Non-pigmented ciliary epithelial cell (primary cell): ENCODE data around the gene EEFSEC.

Source experiments
- DNase-seq: peaks from one replicate; pipeline ENCODE4 v3.0.0-alpha.2; 2010; ENCODE audit warnings: low read depth

EEFSEC gene

DNA sequence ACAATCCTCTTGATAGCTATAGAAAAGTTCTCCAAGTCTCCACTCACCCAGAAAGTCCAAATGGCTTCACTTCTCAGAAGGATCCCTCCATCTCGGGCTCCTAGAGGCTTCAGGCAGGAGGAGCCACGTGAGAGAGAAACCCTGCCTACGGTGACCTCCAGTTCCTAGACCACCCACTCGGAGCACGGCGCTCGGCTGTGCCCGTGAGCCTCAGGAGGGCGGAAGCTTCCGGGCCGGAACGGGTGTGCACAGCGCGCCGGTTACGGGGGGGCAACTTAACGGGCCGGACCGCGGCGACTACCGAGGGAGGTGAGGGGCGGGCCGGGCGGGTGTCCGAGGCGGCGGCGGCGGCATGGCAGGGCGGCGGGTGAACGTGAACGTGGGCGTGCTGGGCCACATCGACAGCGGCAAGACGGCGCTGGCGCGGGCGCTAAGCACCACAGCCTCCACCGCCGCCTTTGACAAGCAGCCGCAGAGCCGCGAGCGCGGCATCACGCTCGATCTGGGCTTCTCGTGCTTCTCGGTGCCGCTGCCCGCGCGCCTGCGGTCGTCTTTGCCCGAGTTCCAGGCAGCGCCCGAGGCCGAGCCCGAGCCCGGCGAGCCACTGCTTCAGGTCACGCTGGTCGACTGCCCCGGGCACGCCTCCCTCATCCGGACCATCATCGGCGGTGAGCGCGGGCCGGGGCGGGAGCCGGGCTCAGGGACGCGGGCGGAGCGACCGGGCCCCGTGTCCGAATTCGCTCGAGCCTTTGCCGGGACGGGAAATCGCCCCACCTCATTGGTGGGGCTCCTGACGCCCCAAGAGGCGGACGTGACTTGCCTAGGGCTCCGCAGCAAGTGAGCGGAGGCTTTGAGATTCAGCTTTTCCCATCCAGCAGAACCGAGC lies at the start of gene EEFSEC:
Gene EEFSEC, plus strand, starts transcription at position 326 of the 886 bp plus-strand sequence. Its CDS starts 27 bp downstream, at position 353.
- DNase-seq, result peak; percentile 34

DNA sequence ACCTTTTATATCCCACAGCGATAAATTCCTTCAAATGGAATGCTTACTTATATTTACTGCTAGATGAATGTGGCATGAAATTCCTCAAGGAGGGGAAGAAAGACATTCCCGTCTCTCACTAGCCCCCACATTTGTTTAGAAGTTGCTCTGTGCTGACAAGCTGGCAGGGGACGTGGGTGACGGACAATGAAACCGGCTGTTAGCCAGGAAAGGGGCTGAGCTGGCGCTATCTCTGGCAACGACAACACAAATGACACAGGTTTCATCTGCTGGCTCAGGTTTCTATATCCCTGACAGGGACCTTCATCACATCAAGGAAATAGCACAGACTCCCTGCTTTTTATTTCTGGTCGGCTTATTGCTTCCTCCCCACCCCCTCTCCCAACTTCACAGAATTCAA lies 45.4 kb upstream of the EEFSEC start:
- no peak for DNase-seq

DNA sequence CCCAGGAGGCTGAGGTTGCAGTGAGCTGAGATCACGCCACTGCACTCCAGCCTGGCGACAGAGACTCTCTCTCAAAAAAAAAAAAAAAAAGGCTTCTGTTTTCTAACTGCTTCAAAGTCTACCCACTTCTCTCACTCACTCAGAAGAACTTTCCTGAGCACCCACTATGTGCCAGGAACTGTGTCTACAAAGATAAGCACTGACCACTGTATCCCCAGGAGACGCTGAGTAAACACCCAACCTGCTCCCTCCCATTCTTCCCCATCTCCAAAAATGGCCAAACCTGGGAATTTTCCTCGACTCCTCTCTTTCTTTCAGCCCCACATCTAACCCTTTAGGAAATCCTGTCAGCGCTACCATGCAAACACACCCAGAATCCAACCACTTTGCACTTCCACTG lies 42.1 kb upstream of the EEFSEC start:
- DNase-seq, result no peak

DNA sequence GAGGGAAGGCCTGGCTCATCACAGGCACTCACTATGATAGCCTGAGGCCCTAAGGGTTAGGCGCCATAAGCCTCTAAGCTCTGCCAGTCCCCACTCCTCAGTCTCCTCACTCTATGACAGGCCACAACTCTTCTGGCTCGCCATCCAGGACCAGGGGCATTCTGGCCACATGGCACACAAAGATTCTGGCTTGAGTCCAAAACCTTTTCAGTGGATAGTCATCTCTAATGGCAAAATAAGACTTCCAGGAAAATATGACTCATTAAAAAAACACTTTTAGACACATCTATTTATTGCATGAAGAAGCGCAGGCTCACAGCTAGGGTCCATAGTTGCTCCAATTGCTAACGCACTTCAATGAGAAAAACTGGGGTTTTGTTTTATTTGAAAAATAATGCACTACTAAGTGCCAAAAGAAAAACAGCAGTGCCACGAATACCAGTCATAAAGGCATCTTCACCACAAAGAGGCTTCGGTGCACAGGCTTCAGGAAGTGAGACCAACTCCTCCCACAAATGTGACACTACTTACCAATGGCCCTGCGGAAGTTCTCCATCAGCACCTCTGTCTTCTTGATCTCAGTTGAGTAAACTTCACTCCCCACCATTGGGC lies 40.8 kb upstream of the EEFSEC start:
- DNase-seq, result peak; percentile 58

DNA sequence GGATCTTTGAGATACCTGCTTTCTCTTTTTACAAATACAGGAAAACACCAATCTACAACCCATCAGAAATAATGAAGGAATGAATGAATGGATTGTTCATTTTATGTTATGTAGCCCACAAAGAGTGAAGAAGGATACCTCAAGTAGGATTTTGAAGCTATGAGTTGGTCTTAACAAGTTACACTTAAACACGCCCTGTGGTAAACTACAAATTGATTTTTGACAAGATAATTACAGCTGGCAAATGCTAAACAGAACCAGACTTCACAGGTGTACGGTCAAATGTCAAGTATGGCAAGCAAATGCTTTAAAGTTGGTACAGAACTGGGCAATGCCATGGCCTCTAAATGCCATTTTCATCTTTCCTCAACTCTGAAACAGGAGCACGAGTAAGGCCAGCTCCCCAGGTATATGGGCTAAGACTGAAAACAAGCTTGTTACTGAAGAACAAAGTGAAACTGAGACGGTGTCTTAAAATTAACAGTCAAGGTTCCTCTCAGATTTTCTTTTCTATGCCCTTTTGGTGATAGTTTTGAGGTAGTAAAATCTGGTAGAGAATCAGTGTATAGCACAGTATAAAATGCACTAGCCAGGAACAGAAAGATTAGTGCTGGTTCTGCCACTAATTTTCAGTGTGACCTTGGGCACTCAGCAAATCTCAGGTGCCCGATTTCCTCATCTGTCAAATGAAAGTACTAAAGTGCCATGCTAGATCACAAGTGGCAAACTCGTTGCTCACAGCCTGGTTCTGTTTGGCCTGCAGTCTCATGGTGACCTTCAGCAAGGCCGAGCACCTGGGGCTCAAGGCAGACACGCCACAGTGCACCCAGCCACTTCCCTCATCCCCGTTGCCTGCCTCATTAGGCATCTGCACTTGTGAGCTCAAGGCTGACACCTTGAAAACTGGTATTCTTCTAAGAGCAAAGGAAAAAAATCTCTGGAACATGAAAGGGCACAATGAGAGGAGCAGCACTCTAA lies 39.2 kb upstream of the EEFSEC start:
- DNase-seq, result no peak

GRCh38 chr3:128122013-128122412 lies 31.3 kb upstream of the EEFSEC start:
- no peak for DNase-seq

- DNase-seq, result no peak
Measured at GRCh38 chr3:128123156-128123537, 30.1 kb upstream of the EEFSEC start.

- DNase-seq, result peak; percentile 91
Measured at GRCh38 chr3:128123538-128124368, 29.5 kb upstream of the EEFSEC start, which contains the start of gene RUVBL1. TSS of gene RUVBL1 (minus strand) at chr3:128123812. CDS start at chr3:128123724, 88 bp downstream.

DNA sequence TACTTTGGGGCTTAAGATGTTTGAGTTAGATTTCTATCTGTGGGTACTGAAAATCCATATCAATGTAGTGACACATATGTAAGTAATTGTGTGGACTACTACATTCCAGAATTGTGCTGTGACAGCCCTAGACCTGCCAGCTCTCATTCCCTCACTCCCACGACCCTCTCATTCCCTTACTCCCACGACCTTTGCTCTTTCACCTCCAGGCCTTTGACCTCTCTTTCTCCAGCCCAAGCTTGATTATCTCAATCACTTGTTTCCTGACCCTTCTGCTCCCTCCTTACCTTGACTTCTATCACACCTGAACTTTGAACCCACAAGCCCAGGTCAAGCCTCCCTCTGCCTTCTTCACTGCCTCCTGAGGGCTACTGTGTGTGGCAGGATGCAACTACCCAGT lies 26.0 kb upstream of the EEFSEC start:
- no peak for DNase-seq

DNA sequence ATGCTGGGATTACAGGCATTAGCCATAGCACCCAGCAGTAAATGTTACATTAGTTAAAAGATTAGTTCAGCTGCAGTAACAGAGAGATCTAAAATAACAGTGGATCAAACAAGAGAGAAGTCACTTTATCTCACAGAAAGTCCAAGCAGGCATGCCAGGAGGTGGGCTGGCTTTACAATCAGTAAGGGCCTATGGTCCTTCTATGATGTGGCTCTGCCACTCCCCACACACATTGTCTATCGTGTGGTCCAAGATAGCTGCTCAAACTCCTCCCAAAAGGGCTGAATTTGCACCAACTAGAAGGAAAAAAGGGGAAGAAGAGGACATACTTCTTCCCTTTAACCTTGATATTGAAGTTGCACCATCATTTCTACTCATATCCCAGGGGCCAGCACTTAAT lies 25.0 kb upstream of the EEFSEC start:
- no peak for DNase-seq

DNA sequence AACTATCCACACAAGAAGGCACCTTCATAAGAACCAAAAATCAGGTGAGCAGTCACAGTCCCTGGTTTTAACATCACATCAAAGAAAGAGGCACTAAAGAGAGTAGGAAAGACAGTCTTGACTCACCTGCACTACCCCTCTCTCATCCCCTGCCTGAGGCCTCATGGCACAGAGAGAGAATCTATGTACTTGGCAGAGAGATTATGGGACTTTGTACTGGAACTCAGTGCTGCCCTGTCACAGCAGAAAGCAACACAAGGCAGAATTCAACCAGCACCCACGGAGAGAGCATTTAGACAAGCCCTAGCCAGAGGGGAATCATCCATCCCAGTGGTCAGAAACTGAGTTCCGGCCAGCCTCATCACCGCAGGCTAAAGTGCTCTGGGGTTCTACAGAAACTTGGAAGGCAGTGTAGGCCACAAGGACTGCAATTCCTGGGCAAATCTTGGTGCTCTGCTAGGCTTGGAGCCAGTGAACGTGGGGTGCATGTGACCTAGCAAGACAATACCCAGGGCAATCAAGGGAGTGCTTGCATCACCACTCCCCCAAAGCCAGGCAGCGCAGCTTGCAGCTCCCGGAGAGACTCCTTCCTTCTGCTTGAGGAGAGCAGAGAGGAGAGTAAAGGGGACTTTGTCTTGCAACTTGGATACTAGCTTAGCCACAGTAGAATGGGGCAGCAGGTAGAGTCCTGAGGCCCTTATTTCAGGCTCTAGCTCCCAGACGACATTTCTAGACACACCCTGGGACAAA lies 21.2 kb upstream of the EEFSEC start:
- no peak for DNase-seq

- peak; percentile 18 for DNase-seq
Measured at GRCh38 chr3:128133273-128133883, 19.9 kb upstream of the EEFSEC start.

GRCh38 chr3:128143496-128143895 lies 9.8 kb upstream of the EEFSEC start:
- no peak for DNase-seq

DNA sequence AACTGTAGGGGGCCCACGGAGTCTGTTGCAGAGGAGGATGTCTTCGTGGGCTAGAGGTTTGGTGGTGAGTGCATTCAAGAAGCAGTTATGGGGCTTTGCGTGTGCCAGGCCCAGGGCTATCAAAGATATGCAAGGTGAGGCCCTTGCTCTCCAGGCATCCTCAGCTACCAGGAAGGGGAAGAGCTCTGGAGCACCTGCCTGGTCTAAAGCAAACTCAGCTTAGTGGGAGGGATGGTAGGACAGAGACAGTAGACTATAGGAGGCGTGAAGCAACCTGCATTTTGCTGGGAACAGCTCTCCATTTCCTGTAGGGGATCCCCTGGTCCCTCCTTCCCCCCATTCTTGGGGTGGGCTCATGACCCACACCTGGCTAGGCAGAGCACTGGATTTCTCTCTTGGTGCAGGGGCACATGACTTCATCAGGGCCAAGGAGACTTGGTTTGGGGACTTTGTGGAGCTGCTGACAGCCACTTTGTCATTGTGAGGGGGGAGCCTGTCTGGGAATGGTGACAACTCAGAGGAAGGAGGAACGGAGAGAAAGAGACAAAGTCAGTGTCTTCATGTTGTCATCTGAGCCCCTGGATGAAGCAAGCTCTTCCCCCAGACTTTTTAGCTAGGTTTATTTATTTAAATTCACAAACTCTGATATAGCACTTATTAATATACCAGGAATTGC lies 8.6 kb upstream of the EEFSEC start:
- DNase-seq, result no peak

GRCh38 chr3:128145279-128145678 lies 8.0 kb upstream of the EEFSEC start:
- DNase-seq, result no peak

DNA sequence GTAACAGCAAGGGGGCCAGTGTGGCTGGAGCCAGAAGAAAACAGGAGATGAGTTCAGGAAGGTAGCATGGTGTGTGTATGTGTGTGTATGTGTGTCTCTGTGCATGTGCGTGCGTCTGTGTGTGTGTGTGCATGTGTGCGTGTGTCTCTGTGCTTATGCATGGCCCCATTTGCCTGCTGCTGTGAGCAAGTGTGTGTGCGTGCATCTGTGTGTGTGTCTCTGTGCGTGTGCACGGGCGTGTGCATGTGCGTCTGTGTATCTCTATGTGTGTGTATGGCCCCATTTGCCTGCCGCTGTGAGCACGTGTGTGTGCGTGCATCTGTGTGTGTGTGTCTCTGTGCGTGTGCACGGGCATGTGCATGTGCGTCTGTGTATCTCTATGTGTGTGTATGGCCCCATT lies 7.1 kb upstream of the EEFSEC start:
- no peak for DNase-seq

GRCh38 chr3:128149650-128150049 lies 3.6 kb upstream of the EEFSEC start:
- no peak for DNase-seq

DNA sequence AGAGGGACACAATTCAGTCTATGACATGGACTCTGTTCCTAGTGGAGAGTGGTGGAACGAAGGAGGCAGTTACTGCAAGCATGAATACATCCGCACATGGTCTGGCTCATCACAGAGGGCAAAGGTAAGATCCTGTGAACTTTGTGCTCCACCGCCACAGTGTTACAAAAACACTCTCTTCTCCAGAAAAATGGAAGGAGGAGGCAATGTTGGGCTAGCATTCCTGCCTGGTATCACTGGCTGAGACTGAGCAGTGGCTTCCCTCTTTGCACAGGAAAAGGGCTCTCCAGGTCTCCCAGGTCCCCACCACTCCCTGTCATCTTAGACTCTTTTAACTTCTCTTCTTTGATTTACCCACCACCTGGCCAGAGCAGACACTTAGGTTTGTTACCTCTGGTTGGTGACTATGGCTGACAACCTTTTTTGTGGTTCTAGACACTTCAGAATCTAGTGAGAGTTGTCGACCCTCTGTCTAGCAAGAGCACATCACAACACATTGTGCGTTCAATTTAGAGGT lies 1.5 kb upstream of the EEFSEC start:
- DNase-seq, result no peak

DNA sequence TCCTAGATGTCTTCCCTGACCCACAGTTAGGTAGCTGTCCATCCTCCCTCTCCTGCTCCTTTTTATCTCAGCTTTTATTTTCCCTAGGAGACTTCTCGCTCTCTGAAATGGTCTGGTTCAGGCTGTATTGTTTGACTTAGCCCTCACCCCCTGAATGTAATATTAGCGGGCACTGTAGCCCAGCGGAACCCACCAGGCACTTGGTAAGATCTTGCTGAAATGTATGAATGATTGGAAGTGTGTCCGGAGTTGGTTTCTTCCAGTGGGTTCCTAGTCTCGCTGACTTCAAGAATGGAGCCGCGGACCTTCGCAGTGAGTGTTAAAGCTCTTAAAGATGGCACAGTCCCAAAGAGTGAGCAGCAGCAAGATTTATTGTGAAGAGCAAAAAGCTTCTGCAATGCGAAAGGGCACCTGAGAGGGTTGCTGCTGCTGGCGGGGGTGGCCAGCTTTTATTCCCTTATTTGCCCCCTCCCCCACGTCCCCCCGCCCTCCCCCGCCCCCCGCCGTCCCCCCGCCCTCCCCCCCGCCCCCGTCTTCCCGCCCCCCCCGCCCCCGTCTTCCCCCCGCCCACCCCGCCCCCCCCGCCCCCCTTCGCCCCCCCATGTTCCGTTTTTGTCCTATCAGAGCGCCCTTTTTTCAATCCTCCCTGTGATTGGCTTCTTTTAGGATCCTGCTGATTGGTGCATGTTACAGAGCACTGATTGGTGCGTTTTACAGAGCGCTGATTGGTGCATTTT lies 694 bp upstream of the EEFSEC start:
- peak; percentile 18 for DNase-seq
